Measurements from ENCODE around the gene CAPS. TPM values are rescaled to one million over a fixed set of nuclear protein-coding genes. Genes with fewer than 3 reads are reported as not detected.
A peak's percentile ranks its signal among the peaks of the same experiment; 100 is the strongest.

The CAPS gene
- total and polyA plus RNA-seq, 4 donors, result 90.2 to 360 (median 223) TPM

DNA sequence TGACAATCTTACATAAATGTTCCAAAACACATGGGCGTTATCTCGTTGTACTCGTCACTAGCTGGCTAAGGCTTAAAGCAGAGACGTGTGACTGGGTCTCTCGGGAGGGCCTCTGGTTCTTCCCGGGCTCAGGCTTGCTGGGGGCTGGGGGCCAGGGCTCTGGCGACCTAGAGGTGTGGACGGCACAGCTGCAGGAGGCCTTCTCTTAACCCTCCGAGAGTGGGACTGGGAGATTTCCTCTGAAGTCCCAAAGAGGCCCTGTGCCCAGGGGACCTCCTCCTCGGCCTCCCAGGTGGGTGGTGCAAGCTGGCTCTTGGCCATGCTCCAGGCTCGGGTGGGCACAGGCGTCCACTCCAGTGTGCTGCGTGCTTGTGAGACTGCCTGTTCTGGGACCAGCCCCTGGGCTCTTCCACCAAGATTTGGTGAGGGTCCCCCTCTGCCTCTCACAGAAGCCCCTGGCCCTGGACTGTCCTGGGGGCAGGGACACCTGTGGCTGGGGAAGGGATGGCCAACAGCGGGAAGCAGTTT, 2.2 kb downstream of the CAPS start:
- no peak overlapping the region for H3K27ac ChIP-seq (ENCODE audit: low read depth in 1 of 2, low read length in 1 of 2)

DNA sequence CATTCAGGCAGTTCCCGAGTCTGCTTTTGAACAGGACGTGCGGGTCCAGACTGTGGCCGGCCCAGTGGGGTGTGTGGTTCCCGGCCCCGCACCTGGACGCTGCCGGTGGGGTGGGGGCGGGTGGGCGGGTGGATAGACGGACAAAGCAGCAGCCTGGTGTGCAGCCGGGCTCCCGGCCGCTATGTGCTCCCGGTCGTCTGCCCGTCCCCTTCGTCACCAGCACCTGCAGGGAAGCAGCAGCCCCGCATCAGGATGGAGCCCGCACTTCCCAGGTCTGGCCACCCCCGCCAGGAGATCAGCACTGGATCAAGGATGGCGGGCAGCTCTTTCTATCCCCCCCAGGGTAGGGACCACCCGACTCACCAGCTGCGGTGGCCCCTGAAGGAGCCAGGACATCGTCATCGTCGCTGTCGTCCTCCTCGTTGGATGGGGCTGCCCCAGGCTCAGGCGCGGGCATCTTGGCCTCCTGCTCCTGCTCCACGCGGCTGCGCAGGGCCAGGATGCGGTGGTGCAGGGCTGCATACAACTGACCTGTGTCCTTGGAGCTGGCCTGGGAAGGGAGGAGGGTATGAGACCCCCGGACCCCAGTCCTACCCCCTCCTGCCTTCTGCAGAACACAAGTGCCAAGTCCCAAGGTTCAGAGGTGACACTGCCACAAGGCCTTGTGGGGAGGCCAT, 3.5 kb downstream of the CAPS start:
- H3K9me3 ChIP-seq (ENCODE audit: control insufficient read depth in 4 of 4, insufficient read depth in 3 of 4, low read length in 3 of 4), result no peaks in the 10 kb centered on the region
- TF ChIP-seq, protein P1, sequence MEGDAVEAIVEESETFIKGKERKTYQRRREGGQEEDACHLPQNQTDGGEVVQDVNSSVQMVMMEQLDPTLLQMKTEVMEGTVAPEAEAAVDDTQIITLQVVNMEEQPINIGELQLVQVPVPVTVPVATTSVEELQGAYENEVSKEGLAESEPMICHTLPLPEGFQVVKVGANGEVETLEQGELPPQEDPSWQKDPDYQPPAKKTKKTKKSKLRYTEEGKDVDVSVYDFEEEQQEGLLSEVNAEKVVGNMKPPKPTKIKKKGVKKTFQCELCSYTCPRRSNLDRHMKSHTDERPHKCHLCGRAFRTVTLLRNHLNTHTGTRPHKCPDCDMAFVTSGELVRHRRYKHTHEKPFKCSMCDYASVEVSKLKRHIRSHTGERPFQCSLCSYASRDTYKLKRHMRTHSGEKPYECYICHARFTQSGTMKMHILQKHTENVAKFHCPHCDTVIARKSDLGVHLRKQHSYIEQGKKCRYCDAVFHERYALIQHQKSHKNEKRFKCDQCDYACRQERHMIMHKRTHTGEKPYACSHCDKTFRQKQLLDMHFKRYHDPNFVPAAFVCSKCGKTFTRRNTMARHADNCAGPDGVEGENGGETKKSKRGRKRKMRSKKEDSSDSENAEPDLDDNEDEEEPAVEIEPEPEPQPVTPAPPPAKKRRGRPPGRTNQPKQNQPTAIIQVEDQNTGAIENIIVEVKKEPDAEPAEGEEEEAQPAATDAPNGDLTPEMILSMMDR (IDR thresholded peaks at IDR 0.05; ENCODE audit: control extremely low read depth, extremely low read depth), result no peak
- no peak for ATAC-seq (ENCODE audit: insufficient read depth, low FRiP score)
- H3K4me1 ChIP-seq (ENCODE audit: control insufficient read depth in 5 of 5, insufficient read depth in 5 of 5, low read length in 5 of 5), result peaks cover 0 to 13% (median 4%) of the 10 kb centered on the region in 5 donors
- H3K9ac ChIP-seq (ENCODE audit: insufficient read depth in 1 of 2, low read length in 2 of 2), result no peak overlapping the region
- H3K27ac ChIP-seq (ENCODE audit: low read depth in 1 of 2, low read length in 1 of 2), result no peak overlapping the region
- no peak for DNase-seq
- H3K4me3 ChIP-seq, result no peak overlapping the region
- no peaks in the 10 kb centered on the region for H3K27me3 ChIP-seq (ENCODE audit: control insufficient read depth in 3 of 3, insufficient read depth in 3 of 3, low read length in 2 of 3)
- WGBS, 2 donors, result 94 to 95% methylated on average over 24 to 36 of the region's 36 CpGs
- peaks cover 22 to 56% (median 28%) of the 10 kb centered on the region in 4 donors for H3K36me3 ChIP-seq (ENCODE audit: control insufficient read depth in 4 of 4, insufficient read depth in 4 of 4, low read length in 4 of 4)

More for the DNA sequence above, 2.2 kb downstream of the CAPS start:
- H3K36me3 ChIP-seq (ENCODE audit: control insufficient read depth in 4 of 4, insufficient read depth in 4 of 4, low read length in 4 of 4), result peaks cover 14 to 45% (median 22%) of the 10 kb centered on the region in 4 donors
- H3K9ac ChIP-seq (ENCODE audit: insufficient read depth in 1 of 2, low read length in 2 of 2), result no peak overlapping the region
- 76 to 84% methylated on average over 14 of the region's 14 CpGs for WGBS, 2 donors
- peaks cover 0 to 13% (median 4%) of the 10 kb centered on the region in 5 donors for H3K4me1 ChIP-seq (ENCODE audit: control insufficient read depth in 5 of 5, insufficient read depth in 5 of 5, low read length in 5 of 5)
- TF ChIP-seq, protein P1 (IDR thresholded peaks at IDR 0.05; ENCODE audit: control extremely low read depth, extremely low read depth), result no peak
- ATAC-seq (ENCODE audit: insufficient read depth, low FRiP score) (no peak), DNase-seq (peak in 2 of 3 donors; percentile 47 to 62)
- H3K9me3 ChIP-seq (ENCODE audit: control insufficient read depth in 4 of 4, insufficient read depth in 3 of 4, low read length in 3 of 4), result no peaks in the 10 kb centered on the region
- H3K4me3 ChIP-seq, result no peak overlapping the region
- no peaks in the 10 kb centered on the region for H3K27me3 ChIP-seq (ENCODE audit: control insufficient read depth in 3 of 3, insufficient read depth in 3 of 3, low read length in 2 of 3)

DNA sequence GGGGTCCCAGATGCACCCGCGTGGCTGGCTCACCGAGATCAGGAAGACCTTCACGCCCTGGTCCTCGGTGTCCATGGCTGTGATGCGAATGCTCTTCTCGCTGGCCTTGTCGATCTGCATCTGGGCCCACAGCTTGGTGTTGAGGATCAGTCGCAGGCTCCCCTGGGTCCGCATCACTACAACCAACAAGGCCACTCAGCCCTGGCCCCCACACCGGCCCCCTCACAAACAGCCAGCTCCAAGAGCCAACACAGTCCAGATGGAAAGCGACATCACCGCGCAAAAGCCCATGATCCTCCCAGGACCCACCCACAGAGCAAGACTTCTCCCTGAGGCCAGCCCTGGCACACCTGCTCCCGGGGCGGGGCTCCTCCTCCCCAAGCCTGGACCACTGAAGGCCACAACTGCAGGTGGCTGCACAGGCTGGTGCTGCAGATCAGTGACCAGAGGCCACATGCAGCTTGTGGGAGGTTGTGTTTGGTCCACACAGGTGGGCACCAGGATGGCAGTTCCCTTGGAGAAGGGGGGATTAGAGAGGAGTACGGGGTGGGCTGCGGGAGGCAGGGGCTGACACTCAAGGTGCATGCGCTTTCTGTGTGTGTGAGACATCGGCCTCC, 4.5 kb downstream of the CAPS start:
- TF ChIP-seq, protein P1 (IDR thresholded peaks at IDR 0.05; ENCODE audit: control extremely low read depth, extremely low read depth), result no peak
- no peak for ATAC-seq (ENCODE audit: insufficient read depth, low FRiP score)

More for the DNA sequence above, 4.5 kb downstream of the CAPS start:
- Histone ChIP-seq H3K27ac (ENCODE audit: low read depth in 1 of 2, low read length in 1 of 2) (no peak overlapping the region), H3K36me3 (ENCODE audit: control insufficient read depth in 4 of 4, insufficient read depth in 4 of 4, low read length in 4 of 4) (peaks cover 24 to 66% (median 32%) of the 10 kb centered on the region in 4 donors), H3K4me1 (ENCODE audit: control insufficient read depth in 5 of 5, insufficient read depth in 5 of 5, low read length in 5 of 5) (peaks cover 0 to 13% (median 4%) of the 10 kb centered on the region in 5 donors), H3K9ac (ENCODE audit: insufficient read depth in 1 of 2, low read length in 2 of 2) (no peak overlapping the region), H3K27me3 (ENCODE audit: control insufficient read depth in 3 of 3, insufficient read depth in 3 of 3, low read length in 2 of 3) (no peaks in the 10 kb centered on the region), H3K9me3 (ENCODE audit: control insufficient read depth in 4 of 4, insufficient read depth in 3 of 4, low read length in 3 of 4) (no peaks in the 10 kb centered on the region), H3K4me3 (no peak overlapping the region)
- DNase-seq, result no peak
- 97% methylated on average over 20 of the region's 20 CpGs for WGBS, 2 donors
